NCI-H2029 treated with DMSO at 0.1 percent for 48 hours (cell line): Measurements from ENCODE around the gene SLC26A5.
"Not testable (repeated sequence)": the region's sequence is repeated elsewhere in the genome, so short reads cannot be mapped to it uniquely, and the experiment has no call there.

Experiments
- DNase-seq: peaks from one replicate; lab custom pipeline; 2025; lab: John Stamatoyannopoulos, UW

SLC26A5 gene, protein sequence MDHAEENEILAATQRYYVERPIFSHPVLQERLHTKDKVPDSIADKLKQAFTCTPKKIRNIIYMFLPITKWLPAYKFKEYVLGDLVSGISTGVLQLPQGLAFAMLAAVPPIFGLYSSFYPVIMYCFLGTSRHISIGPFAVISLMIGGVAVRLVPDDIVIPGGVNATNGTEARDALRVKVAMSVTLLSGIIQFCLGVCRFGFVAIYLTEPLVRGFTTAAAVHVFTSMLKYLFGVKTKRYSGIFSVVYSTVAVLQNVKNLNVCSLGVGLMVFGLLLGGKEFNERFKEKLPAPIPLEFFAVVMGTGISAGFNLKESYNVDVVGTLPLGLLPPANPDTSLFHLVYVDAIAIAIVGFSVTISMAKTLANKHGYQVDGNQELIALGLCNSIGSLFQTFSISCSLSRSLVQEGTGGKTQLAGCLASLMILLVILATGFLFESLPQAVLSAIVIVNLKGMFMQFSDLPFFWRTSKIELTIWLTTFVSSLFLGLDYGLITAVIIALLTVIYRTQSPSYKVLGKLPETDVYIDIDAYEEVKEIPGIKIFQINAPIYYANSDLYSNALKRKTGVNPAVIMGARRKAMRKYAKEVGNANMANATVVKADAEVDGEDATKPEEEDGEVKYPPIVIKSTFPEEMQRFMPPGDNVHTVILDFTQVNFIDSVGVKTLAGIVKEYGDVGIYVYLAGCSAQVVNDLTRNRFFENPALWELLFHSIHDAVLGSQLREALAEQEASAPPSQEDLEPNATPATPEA

DNA sequence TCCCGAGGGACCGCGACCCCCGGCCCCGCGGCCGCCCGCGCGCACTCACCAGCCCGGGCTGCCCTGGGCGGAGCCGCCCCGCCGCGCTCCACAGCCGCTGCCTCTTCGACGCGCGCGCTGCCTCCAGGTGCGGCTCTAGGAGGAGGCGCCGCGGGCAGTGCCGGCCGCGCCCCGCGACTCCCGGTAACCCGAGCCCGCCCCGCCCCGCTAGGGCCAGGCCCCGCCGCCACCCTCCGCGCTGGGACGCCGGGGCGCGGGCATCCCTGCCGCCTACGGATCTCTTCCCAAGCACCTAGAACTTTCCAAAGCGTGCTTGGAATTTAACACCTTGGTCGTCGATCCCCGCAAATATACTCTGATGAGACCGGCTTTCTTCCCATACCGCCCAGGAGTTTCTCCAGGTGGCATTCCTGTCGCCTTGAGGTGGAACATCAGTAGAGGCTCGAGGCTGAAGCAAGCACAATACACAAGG is at the start of gene SLC26A5:
Gene SLC26A5, minus strand, starts transcription at position 159 of the 472 bp plus-strand sequence. CDS start 24,693 bp downstream, outside the sequence.
- peak; percentile 46 for DNase-seq

DNA sequence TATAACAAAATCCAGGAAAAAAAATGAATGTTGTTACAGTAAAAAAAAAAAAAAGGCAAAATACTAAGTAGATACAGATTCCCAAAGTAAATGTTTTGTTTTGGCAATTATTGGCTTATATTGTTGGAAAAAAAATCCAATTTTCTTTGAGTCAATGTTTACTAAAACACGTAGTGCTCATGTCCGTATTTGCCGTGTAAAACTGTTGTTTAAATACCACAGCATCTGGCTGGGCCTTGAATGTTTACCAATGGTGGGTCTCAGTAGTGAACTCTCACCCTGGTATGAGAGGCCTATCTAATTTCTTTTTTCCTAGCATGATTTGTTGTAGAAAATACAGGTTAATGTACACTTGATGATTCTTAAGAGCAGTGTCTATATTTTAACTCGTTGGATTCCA is 41.4 kb upstream of the SLC26A5 start:
- DNase-seq = peak; percentile 6

DNA sequence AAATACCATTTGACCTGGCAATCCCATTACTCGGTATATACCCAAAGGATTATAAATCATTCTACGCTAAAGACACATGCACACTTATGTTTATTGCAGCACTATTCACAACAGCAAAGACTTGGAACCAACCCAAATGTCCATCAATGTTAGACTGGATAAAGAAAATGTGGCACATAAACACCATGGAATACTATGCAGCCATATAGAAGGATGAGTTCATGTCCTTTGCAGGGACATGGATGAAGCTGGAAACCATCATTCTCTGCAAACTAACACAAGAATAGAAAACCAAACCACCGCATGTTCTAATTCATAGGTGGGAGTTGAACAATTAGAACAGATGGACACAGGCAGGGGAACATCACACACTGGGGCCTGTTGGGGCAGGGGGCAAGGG is 40.9 kb upstream of the SLC26A5 start:
- DNase-seq = not testable (repeated sequence)

DNA sequence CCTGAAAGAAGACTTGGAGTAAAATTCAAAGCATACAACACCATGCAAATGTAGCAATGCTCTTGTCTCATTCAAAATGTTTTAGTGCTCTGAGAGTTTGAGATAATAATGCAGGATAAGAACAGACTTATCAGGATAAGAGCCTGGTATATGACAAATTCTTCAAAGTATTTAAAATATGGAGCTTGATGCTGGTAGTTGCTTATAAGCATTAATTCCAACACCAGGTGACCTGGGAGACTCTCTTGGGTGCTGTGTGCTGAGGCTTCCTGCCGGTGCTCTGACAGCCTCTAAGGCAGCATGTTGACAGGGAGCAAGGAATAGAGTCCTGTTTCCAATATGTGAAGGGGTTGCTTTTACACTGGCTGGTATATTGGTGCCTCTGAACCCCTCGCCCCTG is 34.8 kb upstream of the SLC26A5 start:
- no peak for DNase-seq

DNA sequence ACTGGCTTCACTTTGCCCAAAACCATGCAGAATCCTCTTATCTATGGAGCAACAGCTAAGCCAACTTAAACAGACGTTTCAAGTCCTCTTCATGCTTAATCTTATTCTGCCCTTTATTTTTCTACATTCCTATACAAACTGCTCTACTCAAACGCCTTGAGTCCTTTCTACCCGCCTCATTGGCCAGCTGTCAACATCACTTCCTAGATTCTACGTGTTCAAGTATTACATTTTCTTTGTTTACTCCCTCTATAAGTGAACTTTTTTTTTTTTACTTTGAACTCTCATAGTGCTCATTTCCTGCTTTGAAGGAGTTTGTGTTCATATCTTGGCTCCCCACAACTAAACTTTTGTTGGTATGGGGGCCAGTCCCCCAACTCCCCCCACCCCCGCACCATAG is 28.9 kb upstream of the SLC26A5 start:
- no peak for DNase-seq

GRCh38 chr7:103469095-103469948 is 23.3 kb upstream of the SLC26A5 start:
- DNase-seq = no peak

DNA sequence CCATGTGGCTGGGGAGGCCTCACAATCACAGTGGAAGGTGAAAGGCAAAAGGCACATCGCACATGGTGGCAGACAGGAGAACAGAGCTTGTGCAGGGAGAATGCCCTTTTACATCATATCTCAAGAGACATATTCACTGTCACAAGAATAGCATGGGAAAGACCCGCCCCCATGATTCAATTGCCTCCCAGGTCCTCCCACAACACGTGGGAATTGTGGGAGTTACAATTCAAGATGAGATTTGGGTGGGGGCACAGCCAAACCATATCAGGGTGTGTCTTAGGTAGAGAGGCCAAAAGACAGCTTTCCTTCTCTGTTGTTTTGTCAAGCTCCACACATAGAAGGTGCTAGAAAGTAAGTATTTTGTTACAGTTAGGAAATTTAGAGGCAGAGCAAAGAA is 20.8 kb upstream of the SLC26A5 start:
- DNase-seq = no peak

DNA sequence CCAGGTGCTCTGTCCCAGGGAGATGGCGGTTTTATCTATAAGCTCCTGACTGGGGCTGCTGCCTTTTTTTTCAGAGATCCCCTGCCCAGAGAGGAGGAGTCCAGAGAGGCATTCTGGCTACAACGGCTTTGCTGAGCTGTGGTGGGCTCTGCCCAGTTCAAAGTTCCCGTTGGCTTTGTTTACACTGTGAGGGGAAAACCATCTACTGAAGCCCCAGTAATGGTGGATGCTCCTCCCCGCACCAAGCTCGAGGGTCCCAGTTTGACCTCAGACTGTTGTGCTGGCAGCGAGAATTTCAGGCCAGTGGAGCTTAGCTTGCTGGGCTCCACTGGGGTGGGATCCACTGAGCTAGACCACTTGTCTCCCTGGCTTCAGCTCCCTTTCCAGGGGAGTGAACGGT is 16.4 kb upstream of the SLC26A5 start:
- no peak for DNase-seq

DNA sequence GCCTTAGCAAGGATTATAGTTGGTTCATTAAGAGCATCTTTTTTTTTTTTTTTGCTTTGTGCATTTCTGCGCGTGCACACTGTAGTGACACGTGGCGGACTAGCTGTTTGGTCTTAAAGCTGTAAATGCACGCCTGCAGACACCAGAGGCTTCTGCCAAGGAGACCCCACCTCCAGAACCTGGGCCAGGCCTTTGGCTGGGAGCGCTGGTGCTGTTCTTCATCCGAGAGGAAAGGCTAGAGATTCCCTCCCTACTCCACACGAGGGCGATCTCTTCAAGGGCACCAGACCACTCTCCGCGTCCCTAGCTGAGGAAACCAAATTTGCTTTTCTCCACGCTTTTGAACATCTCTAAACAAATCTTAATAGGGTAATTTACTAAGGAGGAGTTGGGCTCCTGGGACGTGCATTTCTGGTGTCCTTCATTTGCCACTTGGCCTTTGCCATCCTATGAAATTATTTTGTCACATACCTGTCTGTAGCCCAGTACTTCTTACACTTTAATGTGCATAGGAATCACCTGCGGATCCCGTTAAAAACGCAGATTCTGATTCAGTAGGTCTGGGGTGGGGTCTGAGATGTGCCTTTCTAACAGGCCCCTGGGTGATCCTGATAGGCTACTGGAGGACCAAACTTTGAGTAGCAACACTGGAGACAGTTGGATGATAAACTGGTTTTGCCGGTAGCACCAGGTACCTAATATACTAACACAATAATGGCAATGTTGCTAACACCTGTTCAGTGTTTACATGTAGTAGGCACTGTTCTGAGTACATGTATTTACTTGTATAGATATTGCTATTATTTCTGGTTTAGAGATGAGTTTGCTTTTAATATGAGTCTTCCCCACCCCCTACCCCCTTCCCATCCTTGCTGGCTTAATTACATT is 1.3 kb upstream of the SLC26A5 start:
- DNase-seq = peak; percentile 73

DNA sequence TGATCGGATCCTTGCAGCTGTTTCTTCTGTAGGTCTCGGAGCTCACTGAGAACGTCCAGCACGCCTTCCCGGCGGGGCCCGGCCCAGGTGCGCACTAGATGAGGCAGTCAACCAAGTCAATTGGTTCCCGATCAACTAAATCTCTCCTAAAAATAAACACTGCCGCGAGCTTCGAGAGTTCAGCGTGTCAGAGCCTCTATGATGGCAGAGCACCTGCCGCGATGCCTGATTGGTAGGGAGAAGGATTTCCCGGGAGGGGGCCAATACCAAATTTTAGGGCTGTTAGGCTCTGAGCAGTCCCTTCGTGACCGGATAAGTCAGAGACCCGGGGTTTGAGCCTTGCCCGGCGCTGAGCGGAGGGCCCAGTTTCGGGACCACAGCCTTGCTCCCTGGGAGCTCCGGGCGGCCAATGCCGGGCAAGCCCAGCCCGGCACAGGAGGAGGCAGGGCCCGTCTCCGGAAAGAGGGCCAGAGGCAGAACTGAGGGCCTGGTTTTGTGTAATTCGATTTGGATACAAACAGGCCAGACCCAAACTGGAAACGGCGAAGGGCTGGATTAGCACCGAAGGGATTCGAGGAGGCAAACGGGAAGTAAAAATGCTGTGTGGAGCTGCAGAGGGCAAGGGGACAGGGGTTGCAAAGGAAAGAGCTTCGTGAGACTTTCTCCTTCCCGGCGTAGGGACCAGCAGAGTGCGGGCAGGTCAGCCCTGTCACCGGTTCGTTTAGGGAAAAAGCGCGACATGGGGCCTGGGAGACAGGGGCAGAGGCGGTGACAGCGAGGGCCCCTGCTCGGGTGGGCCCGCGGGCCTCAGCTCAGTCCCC is 569 bp downstream of the SLC26A5 start:
- DNase-seq = peak; percentile 11

DNA sequence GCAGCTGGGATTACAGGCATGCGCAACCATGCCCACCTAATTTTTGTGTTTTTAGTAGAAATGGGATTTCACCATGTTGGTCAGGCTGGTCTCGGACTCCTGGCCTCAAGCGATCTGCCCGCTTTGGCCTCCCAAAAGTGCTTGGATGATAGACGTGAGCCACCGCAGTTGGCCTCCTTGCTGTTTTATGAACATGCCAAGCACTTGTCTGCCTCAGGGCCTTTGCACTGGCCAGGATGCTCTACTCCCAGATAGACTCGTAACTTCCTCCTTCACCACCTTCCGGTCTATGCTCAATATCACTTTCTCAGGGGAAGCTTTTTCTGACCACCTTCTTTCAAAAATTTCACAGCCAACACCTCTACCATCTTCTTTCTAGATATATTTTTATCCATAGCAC is 6.3 kb downstream of the SLC26A5 start:
- no peak for DNase-seq

DNA sequence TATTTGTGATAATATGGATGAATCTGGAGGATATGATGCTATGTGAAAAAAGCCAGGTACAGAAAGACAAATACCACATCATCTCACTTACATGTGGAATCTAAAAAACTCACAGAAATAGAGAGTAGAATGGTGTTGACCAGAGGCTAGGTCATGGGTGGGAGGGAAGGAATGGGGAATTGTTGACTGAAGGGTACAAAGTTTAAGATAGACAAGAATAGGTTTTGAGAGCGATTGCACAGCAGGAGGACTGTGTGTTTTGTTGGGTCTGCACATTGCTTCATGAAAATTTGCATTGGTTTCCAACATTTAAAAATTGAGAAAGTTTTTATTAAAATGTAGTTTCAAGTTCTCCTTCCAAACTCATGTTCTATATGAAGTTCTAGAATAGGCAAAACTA is 8.4 kb downstream of the SLC26A5 start:
- no peak for DNase-seq

GRCh38 chr7:103432712-103433111 is 13.3 kb downstream of the SLC26A5 start:
- DNase-seq = no peak

- DNase-seq = no peak
Observed at GRCh38 chr7:103425177-103425576, 20.8 kb downstream of the SLC26A5 start.

- DNase-seq = no peak
Observed at GRCh38 chr7:103423467-103424179, 22.4 kb downstream of the SLC26A5 start.

DNA sequence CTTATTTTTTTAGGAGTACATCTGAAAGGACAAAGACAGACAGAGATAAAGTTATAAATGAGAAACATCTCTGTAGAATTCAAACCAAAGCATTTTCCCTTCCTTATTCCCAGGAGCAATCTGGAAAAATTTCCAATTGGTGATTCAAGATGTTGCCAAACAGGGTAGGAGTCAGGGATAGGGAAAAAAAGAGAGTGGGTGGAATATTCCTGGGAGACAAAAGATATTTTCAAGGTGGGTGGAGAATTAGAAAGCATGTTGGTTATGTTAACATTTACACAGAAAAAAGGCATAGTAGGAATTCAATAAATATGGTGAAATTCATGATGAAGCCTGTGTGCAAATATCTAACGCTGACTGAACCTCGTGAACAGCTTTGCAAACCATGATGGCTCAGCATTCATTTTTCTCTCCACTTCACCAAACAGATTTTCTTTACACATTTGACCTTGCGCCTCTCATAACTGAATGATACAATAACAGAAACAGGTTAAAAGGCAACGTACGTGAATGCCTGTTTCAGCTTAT is 25.1 kb downstream of the SLC26A5 start:
- no peak for DNase-seq

DNA sequence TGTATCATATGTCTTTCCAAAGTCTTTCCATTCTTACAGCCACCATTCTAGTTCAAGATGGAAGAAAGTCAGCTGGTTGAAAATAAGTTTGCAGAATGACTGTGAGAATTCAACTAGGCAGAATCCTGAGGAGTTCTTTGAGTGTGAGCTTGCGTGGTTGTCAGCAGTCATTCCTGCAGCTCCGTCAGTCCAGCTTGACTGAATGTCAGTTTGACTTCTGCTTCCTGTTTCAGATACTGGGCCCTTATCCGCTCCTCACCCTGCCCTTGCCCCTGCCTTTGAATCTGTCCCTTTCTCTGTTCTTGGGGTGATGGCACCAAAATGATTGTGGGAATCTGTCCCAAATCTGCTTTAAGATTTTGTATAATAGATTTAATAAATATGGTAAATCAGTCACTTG is 27.8 kb downstream of the SLC26A5 start:
- no peak for DNase-seq

- no peak for DNase-seq
Observed at GRCh38 chr7:103413407-103413806, 32.6 kb downstream of the SLC26A5 start.

DNA sequence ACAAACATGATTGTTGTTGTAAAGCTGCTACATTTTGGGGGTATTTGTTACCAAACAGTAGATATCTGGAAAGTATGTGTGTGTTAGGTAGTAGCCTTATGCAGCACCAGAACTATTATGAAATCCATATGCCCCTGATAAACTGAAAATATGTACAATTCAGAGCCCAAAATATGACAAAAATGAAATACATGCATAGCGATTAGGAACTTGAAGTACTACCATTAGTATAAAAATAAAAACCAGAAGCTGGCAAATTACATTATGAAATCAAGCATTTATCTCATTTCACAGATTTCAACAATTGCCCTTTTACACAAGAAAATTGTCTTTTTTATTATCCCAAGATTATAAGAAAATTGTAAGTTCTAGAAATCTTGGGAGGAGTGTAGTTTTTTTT is 33.9 kb downstream of the SLC26A5 start:
- no peak for DNase-seq
